Measurements from ENCODE around the gene BPI. TPM values are rescaled to one million over a fixed set of nuclear protein-coding genes. Genes with fewer than 3 reads are reported as not detected.
A peak's percentile ranks its signal among the peaks of the same experiment; 100 is the strongest.

BPI gene
- total RNA-seq, 1 donor from 2014 or later: not detected

- no peak for DNase-seq (ENCODE audit: low read depth)
- no peak for TF ChIP-seq CTCF (conservative IDR thresholded peaks at IDR 0.05; ENCODE audit: low read depth, low read length)
- H3K4me3 ChIP-seq (ENCODE audit: low read depth, low read length): peak within 1 kb of the TSS; percentile 3
Observed at GRCh38 chr20:38346247-38346651, 42.3 kb downstream of the BPI start, which contains the start of gene LBP. Gene LBP, plus strand, starts transcription at chr20:38346482. Its CDS starts 35 bp downstream, at chr20:38346517.

- no peak for TF ChIP-seq CTCF (conservative IDR thresholded peaks at IDR 0.05; ENCODE audit: low read depth, low read length)
- DNase-seq (ENCODE audit: low read depth): no peak
Observed at GRCh38 chr20:38346741-38347140, 42.8 kb downstream of the BPI start.

DNA sequence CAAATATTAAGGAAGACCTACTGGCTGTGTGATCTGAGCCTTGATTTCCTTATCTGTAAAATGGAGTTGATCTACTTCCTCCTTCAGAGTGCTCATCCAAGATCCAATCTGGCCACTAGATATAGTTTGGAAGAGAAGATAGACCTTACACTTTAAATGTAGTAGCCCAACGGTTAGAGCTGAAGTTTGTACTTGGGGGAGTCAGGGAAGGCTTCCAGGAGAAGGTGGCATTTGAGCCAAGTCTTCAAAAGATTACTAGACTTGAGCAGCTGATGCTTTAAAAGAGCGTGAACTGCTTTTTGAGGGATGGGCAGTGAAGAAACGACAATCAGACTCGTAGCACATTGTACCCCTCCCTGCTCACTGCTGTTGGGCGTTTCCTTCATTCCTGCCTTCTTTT is 45.9 kb downstream of the BPI start:
- TF ChIP-seq CTCF (conservative IDR thresholded peaks at IDR 0.05; ENCODE audit: low read depth, low read length): no peak
- no peak for DNase-seq (ENCODE audit: low read depth)
- H3K4me3 ChIP-seq (ENCODE audit: low read depth, low read length): no peak overlapping the region

More at GRCh38 chr20:38346741-38347140, 42.8 kb downstream of the BPI start:
- peak overlapping the region; percentile 3 for H3K4me3 ChIP-seq (ENCODE audit: low read depth, low read length)

- no peak for TF ChIP-seq CTCF (conservative IDR thresholded peaks at IDR 0.05; ENCODE audit: low read depth, low read length)
- H3K4me3 ChIP-seq (ENCODE audit: low read depth, low read length): no peak overlapping the region
- no peak for DNase-seq (ENCODE audit: low read depth)
Observed at GRCh38 chr20:38350879-38351775, 47.2 kb downstream of the BPI start.

GRCh38 chr20:38353316-38353715 is 49.4 kb downstream of the BPI start:
- DNase-seq (ENCODE audit: low read depth): no peak

DNA sequence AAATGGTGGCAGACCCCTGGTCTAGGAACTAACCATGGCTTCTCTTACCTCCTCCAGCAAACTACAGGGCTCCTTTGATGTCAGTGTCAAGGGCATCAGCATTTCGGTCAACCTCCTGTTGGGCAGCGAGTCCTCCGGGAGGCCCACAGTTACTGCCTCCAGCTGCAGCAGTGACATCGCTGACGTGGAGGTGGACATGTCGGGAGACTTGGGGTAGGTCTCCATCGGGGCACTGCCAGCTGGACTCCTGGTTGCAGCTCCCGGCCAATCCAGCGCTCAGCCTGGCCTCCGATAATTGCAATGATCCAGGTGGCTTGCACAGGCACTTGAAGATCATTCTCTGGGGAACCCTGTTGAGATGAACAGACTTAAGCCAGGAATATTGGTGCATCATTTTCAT is 50.3 kb downstream of the BPI start:
- no peak for TF ChIP-seq CTCF (conservative IDR thresholded peaks at IDR 0.05; ENCODE audit: low read depth, low read length)
- no peak for DNase-seq (ENCODE audit: low read depth)
- H3K4me3 ChIP-seq (ENCODE audit: low read depth, low read length): no peak overlapping the region

More at GRCh38 chr20:38353316-38353715, 49.4 kb downstream of the BPI start:
- no peak overlapping the region for H3K4me3 ChIP-seq (ENCODE audit: low read depth, low read length)
- TF ChIP-seq CTCF (conservative IDR thresholded peaks at IDR 0.05; ENCODE audit: low read depth, low read length): no peak

Measured in epithelial cell of proximal tubule (primary cell).